GM12801 (cell line): ENCODE results near the gene GALNT18.

Experiments used
- TF ChIP-seq, protein P1 (sequence below): IDR thresholded peaks from one replicate; pipeline ENCODE4 v1.5.1; 2011; ENCODE audit warnings: control low read depth; ENCODE audit not compliant: insufficient read length; ENCODE audit errors: extremely low read depth

The GALNT18 gene

GRCh38 chr11:11347592-11347991, 274.2 kb downstream of the GALNT18 start:
- TF ChIP-seq, protein P1, sequence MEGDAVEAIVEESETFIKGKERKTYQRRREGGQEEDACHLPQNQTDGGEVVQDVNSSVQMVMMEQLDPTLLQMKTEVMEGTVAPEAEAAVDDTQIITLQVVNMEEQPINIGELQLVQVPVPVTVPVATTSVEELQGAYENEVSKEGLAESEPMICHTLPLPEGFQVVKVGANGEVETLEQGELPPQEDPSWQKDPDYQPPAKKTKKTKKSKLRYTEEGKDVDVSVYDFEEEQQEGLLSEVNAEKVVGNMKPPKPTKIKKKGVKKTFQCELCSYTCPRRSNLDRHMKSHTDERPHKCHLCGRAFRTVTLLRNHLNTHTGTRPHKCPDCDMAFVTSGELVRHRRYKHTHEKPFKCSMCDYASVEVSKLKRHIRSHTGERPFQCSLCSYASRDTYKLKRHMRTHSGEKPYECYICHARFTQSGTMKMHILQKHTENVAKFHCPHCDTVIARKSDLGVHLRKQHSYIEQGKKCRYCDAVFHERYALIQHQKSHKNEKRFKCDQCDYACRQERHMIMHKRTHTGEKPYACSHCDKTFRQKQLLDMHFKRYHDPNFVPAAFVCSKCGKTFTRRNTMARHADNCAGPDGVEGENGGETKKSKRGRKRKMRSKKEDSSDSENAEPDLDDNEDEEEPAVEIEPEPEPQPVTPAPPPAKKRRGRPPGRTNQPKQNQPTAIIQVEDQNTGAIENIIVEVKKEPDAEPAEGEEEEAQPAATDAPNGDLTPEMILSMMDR: no peak

GRCh38 chr11:11346303-11346702, 275.5 kb downstream of the GALNT18 start:
- TF ChIP-seq, protein P1: no peak

DNA sequence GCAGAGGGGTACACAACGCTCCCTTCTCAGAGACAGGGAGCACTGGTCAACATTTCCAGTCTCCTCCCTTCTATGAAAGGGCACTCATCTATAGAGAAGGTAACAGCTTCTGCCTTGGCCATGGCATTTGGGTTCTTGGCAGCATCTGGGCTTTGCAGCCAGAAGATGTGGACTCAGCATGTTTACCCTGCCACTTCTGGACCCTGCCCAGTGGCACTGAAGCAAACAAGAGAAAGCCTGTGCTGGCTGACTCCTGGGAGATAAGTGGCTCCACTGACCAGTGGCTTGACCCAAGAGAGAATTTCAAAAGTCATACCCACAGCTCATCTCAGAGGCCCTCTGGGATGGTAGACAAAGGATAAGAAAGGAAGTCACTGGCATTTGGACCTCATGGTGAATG, 276.7 kb downstream of the GALNT18 start:
- TF ChIP-seq, protein P1: no peak

DNA sequence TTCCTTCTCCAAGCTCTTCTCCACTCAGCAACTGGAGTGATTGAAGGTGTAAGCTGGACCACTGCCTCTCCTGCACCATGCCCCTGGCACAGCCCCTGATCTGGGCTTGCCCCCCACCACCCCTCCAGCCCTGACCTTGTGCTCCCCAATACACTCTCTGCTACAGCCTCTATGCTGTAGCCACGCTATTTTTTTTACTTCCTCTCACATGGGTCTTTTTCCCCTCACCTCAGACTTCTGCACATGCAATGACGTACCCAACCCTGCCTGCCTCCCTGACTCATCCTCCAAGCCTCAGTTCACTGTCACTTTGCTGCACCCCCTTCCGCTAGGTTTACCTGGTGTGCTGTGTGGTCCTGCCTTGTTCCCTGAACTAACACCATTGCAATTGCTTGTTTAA, 277.8 kb downstream of the GALNT18 start:
- TF ChIP-seq, protein P1: no peak

- TF ChIP-seq, protein P1: no peak
Observed at GRCh38 chr11:11338304-11338703, 283.5 kb downstream of the GALNT18 start.

- TF ChIP-seq, protein P1: no peak
Observed at GRCh38 chr11:11336664-11337063, 285.1 kb downstream of the GALNT18 start.

DNA sequence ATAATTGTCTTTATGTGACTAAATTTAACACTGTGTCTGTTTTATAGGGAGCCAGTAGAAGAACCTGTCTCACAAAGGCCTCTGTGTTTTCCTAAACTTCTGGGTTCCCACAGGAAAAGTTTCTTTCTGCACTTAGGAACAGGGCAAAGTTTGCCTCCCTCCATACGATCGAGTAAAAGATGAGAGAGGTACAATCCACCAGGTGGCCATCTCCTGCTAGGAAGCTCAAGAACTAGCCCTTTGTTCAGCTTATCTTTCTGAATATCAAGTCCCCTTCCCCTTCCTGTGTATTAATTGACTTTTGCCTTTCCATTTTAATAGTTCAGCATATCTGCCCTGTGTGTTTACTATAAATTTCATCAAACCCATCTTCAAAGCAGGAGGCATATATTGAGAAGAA, 286.8 kb downstream of the GALNT18 start:
- TF ChIP-seq, protein P1: no peak

DNA sequence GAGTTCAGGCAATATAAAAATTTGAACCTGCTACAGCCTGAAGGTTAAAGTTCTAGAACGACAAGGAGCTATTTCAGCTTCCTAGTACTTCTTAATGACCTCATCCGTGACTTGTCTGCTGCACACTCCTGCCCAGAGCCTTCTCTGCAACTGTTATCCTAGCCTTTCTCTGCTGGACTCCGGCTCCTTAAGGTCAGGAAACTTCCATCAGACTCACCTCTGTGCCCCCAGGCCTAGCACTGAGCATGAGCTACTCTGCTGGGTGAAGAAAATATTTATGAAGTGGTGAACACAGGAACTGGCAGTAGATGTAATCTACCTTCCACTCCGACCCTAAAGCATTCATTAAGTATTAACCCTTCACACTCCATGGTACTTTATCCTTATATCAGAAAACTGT, 287.2 kb downstream of the GALNT18 start:
- TF ChIP-seq, protein P1: no peak
